Fibroblast of mammary gland (primary cell): ENCODE measurements around the gene CAMKMT.

ENCODE experiments used
- DNase-seq: peaks from one replicate; pipeline ENCODE4 v3.0.0-alpha.2; 2010; ENCODE audit warnings: low read depth
- H3K4me3 ChIP-seq: 2 replicates; pipeline ENCODE4 v1.5.1; 2011; ENCODE audit warnings: low read depth, mild to moderate bottlenecking, low read length, moderate library complexity; ENCODE audit not compliant: control insufficient read depth
- TF ChIP-seq, protein P1 (sequence below): conservative IDR thresholded peaks from 2 replicates; pipeline ENCODE4 v1.5.1; 2011; ENCODE audit warnings: low read depth, low read length, inconsistent platforms; ENCODE audit not compliant: control insufficient read depth, insufficient read depth

The CAMKMT gene

GRCh38 chr2:44388877-44389276 is 27.1 kb downstream of the CAMKMT start:
- DNase-seq = no peak
- H3K4me3 ChIP-seq = no peak overlapping the region
- TF ChIP-seq, protein P1, sequence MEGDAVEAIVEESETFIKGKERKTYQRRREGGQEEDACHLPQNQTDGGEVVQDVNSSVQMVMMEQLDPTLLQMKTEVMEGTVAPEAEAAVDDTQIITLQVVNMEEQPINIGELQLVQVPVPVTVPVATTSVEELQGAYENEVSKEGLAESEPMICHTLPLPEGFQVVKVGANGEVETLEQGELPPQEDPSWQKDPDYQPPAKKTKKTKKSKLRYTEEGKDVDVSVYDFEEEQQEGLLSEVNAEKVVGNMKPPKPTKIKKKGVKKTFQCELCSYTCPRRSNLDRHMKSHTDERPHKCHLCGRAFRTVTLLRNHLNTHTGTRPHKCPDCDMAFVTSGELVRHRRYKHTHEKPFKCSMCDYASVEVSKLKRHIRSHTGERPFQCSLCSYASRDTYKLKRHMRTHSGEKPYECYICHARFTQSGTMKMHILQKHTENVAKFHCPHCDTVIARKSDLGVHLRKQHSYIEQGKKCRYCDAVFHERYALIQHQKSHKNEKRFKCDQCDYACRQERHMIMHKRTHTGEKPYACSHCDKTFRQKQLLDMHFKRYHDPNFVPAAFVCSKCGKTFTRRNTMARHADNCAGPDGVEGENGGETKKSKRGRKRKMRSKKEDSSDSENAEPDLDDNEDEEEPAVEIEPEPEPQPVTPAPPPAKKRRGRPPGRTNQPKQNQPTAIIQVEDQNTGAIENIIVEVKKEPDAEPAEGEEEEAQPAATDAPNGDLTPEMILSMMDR = no peak

GRCh38 chr2:44389895-44390294 is 28.1 kb downstream of the CAMKMT start:
- H3K4me3 ChIP-seq = no peak overlapping the region
- TF ChIP-seq, protein P1 = peak; percentile 38
- no peak for DNase-seq

DNA sequence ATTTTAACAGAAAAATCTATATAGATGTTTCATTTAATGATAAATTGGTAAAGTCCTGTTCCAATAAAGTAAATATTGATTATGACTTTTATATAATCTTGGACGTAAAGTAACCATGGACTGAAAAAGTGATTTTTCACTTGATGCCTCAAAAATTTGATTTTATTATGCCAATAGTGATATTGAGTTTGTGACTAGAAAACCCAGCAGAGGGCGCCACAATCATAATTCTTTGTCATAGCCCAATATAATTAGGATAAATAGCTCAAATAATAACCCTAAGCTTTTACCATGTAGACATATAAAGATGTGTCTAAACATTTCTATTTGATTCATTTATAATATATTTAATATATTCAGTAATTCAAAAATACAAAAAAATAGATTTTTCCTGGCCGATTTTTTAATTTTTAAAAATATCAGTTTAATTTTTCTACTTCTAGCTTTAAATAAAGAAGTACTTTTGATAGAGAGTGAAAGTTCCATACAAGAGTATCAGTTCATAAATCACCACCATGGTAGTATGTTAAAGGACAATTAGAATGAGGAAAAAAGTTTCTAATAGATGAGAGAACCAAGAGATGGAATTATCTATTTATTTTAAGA is 30.7 kb downstream of the CAMKMT start:
- H3K4me3 ChIP-seq = no peak overlapping the region
- TF ChIP-seq, protein P1 = peak; percentile 57
- peak; percentile 42 for DNase-seq

- H3K4me3 ChIP-seq = no peak overlapping the region
- TF ChIP-seq, protein P1 = no peak
- DNase-seq = peak; percentile 17
These were observed 35.9 kb downstream of the CAMKMT start for GRCh38 chr2:44397447-44398175.

DNA sequence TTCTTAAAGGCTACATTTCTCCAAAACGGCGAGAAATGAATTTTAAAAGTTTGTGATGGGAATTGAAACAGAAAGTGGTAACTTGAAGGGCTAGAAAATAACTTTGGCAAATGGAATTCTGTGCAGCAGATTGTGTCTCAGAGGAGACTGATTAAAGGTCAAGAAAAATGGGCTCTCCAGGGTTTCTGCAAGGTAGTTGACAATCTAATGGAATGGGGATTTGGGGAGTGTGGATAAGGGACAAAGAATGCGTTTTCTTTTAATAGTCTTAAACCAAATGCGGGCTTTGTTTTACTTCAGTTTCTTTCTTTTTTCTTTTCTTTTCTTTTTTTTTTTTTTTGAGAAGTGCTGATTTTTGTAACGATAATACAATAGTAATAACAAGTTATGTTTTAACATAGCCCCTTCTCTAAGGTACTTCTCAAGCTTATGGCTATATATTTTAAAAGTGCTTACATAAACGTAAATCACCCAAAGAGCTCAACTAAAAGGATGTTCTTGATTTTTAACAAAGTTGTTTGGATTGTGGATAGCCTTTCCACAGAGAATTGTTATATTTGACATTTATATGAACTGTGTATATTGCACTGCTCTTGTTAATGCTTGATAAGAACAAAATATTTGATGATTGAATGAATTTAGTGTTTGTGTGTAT is 36.6 kb downstream of the CAMKMT start:
- TF ChIP-seq, protein P1 = no peak
- no peak for DNase-seq
- H3K4me3 ChIP-seq = no peak overlapping the region

GRCh38 chr2:44420725-44421124 is 59.0 kb downstream of the CAMKMT start:
- no peak overlapping the region for H3K4me3 ChIP-seq
- no peak for DNase-seq
- TF ChIP-seq, protein P1 = no peak
